Naive thymus-derived CD4-positive, alpha-beta T cell (primary cell): ENCODE measurements around the gene LIX1L. TPM values are rescaled to one million over a fixed set of nuclear protein-coding genes. Genes with fewer than 3 reads are reported as not detected.

Experiments used
- ATAC-seq: fragments of 150-1000 bp; cut with Tn5 transposase; 2 replicates; pipeline ENCODE4 v1.10.0; 2021; ENCODE audit warnings: mild to moderate bottlenecking, moderate library complexity
- CTCF ChIA-PET: fragments of 350-600 bp; sonication (Branson Sonifier 250); formaldehyde crosslinking; loops from one replicate; lab custom pipeline; 2021; ENCODE audit warnings: antibody characterized with exemption; lab: Charles Lee
- POLR2A ChIA-PET: fragments of 350-600 bp; sonication (Branson Sonifier 250); formaldehyde crosslinking; loops from one replicate; lab custom pipeline; 2021; ENCODE audit warnings: antibody characterized with exemption, inconsistent platforms; lab: Charles Lee
- DNase-seq, 9 donors: peaks; one replicate each; pipeline versions ENCODE4 v3.0.0 to v3.0.0-alpha.2; 2020 to 2022; ENCODE audit warnings: mixed read lengths in 1 of 9
- H3K27ac ChIP-seq: one replicate; pipeline ENCODE4 v1.7.0; 2013; ENCODE audit warnings: mild to moderate bottlenecking, low read depth, low read length, moderate library complexity
- H3K27me3 ChIP-seq, 2 donors: one replicate each; pipeline ENCODE4 v1.7.0; 2013; ENCODE audit warnings: low read length in 2 of 2, mild to moderate bottlenecking in 2 of 2, moderate library complexity in 2 of 2; ENCODE audit not compliant: control insufficient read depth in 2 of 2, insufficient read depth in 2 of 2
- H3K36me3 ChIP-seq, 3 experiments: 1 replicate in 2 of 3; 2 replicates in 1 of 3; pipeline ENCODE4 v1.7.0; 2013; ENCODE audit warnings: low read length in 3 of 3, mild to moderate bottlenecking in 3 of 3, moderate library complexity in 1 of 3; ENCODE audit not compliant: insufficient read depth in 3 of 3, control insufficient read depth in 2 of 3
- H3K4me1 ChIP-seq, 2 donors: one replicate each; pipeline ENCODE4 v1.7.0; 2013; ENCODE audit warnings: low read length in 2 of 2, mild to moderate bottlenecking in 2 of 2, moderate library complexity in 1 of 2; ENCODE audit not compliant: control insufficient read depth in 2 of 2, insufficient read depth in 2 of 2
- H3K4me3 ChIP-seq: 2 replicates; pipeline ENCODE4 v1.7.0; 2013; ENCODE audit warnings: mild to moderate bottlenecking, low read length
- H3K9me3 ChIP-seq, 3 experiments: 1 replicate in 2 of 3; 2 replicates in 1 of 3; pipeline ENCODE4 v1.7.0; 2013; ENCODE audit warnings: low read length in 3 of 3; ENCODE audit not compliant: control insufficient read depth in 2 of 3
- H3K27ac Mint-ChIP-seq, 9 donors: one replicate each; pipeline ENCODE4 v1.8.0; 2020 to 2022; ENCODE audit warnings: mixed read lengths in 9 of 9, mild to moderate bottlenecking in 8 of 9, moderate library complexity in 5 of 9, inconsistent platforms in 2 of 9
- H3K27me3 Mint-ChIP-seq, 5 donors: one replicate each; pipeline ENCODE4 v1.8.0; 2021 to 2022; ENCODE audit warnings: mixed read lengths in 5 of 5, mild to moderate bottlenecking in 1 of 5
- H3K36me3 Mint-ChIP-seq, 5 donors: one replicate each; pipeline ENCODE4 v1.8.0; 2020 to 2022; ENCODE audit warnings: mixed read lengths in 5 of 5, mild to moderate bottlenecking in 3 of 5, inconsistent platforms in 1 of 5
- H3K4me1 Mint-ChIP-seq, 7 donors: one replicate each; pipeline ENCODE4 v1.8.0; 2020 to 2022; ENCODE audit warnings: mixed read lengths in 7 of 7, mild to moderate bottlenecking in 3 of 7, inconsistent platforms in 1 of 7
- H3K4me3 Mint-ChIP-seq, 10 donors: one replicate each; pipeline ENCODE4 v1.8.0; 2020 to 2022; ENCODE audit warnings: mild to moderate bottlenecking in 10 of 10, mixed read lengths in 10 of 10, moderate library complexity in 6 of 10, inconsistent platforms in 2 of 10
- H3K9me3 Mint-ChIP-seq, 11 donors: one replicate each; pipeline ENCODE4 v1.8.0; 2020 to 2022; ENCODE audit warnings: mixed read lengths in 11 of 11, mild to moderate bottlenecking in 4 of 11, inconsistent platforms in 1 of 11, moderate library complexity in 1 of 11
- intact Hi-C, 2 donors: fragments of 100-400 bp; cut with micrococcal nuclease; formaldehyde crosslinking; loops; one replicate each; pipeline ENCODE4 v1.15.1; 2023
- polyA plus RNA-seq, 2 donors: library from polyadenylated mRNA; unstranded; fragments of 300-500 nt; fragmentation: Illumina TruSeq; gene quantifications; one replicate each; pipeline ENCODE4 v1.2.3, GENCODE V29; 2021
- total RNA-seq, 6 experiments: library from RNA in 5 of 6; stranded (reverse) in 5 of 6; gene quantifications; 1 replicate in 5 of 6; 2 replicates in 1 of 6; pipeline ENCODE4 v1.2.3 and lab custom pipeline; 2021 to 2026

The LIX1L gene
- total and polyA plus RNA-seq, 7 experiments from 2014 or later, result 29.3 to 59.2 (median 33.9) TPM

DNA sequence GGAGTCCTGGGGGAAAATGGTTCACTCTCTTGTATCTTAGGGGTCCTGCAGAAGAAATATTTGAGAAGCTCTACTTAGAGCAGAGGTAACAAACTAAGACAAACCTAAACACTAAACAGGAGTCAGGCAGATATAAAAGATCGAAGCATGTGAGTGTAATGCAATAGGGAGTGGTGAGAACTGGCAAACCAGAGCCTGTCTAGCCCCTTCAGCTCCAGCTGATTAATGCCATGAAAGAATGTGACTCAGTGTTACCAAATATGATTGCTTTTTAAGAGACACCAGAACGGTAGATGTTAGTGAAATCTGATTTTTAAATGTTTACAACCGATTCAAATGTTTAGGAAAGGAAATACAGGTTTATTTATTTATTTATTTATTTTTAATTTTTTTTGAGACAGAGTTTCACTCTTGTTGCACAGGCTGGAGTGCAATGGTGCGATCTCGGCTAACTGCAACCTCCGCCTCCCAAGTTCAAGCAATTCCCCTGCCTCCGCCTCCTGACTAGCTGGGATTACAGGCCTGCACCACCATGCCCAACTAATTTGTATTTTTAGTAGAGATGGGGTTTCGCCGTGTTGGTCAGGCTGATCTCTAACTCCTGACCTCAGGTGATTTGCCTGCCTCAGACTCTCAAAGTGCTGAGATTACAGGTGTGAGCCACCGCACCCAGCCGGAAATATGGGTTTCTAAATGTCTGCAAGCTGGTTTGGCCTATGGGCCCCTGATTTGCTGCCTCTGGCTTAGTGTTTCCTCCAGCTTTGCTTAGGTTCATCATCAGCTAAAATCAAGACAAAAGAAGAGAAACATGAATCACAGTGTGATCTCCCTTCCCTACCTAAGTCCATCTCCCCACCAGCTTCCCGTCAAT, 26.4 kb upstream of the LIX1L start:
- POLR2A ChIA-PET, result interaction anchor here (0.9 to 24.3 kb wide), 5 partner anchors 18 to 53 kb away, joined by 5 to 1779 read pairs (median 5); partner anchors contain the start of genes ANKRD34A, HJV, LIX1L and POLR3GL
- Mint-ChIP-seq H3K27me3 (no peaks in the 10 kb centered on the region), H3K4me3 (peak overlapping the region in 9 of 10 donors; percentile 51 to 76 (median 66)), H3K4me1 (peaks cover 21 to 70% (median 40%) of the 10 kb centered on the region in 7 donors), H3K27ac (peak overlapping the region in 7 of 9 donors; percentile 70 to 97 (median 85)), H3K9me3 (peaks cover 0 to 4% (median 0%) of the 10 kb centered on the region in 11 donors), H3K36me3 (peaks cover 0 to 3% (median 0%) of the 10 kb centered on the region in 5 donors)
- intact Hi-C loops, result no loop called here
- no peak for ATAC-seq
- Histone ChIP-seq H3K27me3 (no peaks in the 10 kb centered on the region), H3K27ac (peak overlapping the region; percentile 40), H3K4me1 (peaks cover 60 to 83% of the 10 kb centered on the region in 2 donors), H3K9me3 (no peaks in the 10 kb centered on the region), H3K4me3 (no peak overlapping the region), H3K36me3 (no peaks in the 10 kb centered on the region)
- DNase-seq, result peak in 2 of 9 donors; percentile 13 to 37
- CTCF ChIA-PET, result interaction anchor here (0.7 to 1.4 kb wide), 2 partner anchors 9 to 12 kb away, joined by 5 to 6 read pairs; partner anchors contain the start of gene TXNIP

DNA sequence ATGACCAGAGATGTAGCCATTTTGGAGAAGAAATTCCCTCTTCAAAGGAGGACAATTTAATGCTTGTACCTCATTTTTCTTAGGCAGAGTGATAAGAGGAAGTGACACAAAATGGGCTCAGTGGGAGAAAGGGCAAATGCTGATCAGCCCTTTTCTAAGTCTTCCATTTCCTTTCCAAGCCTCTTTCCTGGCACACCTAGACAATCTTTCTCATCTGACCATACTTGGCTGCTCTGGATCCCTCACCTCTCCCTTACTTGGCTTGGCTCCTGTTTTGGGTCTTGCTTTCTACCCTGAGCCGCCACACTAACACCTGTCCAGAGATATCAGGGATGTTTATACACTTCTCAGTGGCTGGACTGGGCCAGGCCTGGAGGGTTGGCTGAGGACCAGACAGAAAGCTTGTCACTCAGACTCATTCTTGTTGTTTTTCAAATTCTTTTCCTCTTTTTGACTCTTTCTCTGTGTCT, 25.4 kb upstream of the LIX1L start:
- Mint-ChIP-seq H3K4me3 (peak overlapping the region in 5 of 10 donors; percentile 0 to 37 (median 27)), H3K27ac (peak overlapping the region in 6 of 9 donors; percentile 1 to 83 (median 22)), H3K27me3 (no peaks in the 10 kb centered on the region), H3K36me3 (no peaks in the 10 kb centered on the region), H3K4me1 (peaks cover 12 to 61% (median 31%) of the 10 kb centered on the region in 7 donors), H3K9me3 (no peaks in the 10 kb centered on the region)
- intact Hi-C loops, result no loop called here
- ChIA-PET CTCF (interaction anchor here (0.6 to 8.1 kb wide), 2 partner anchors 10 to 20 kb away, joined by 3 to 193 read pairs; partner anchors contain the start of gene TXNIP), POLR2A (interaction anchor here (7.4 to 24.3 kb wide), 2 partner anchors 19 to 21 kb away, joined by 89 to 1779 read pairs; partner anchors contain the start of genes ANKRD34A, HJV, POLR3GL and TXNIP)
- DNase-seq (no peak), ATAC-seq (no peak)
- Histone ChIP-seq H3K27ac (peak overlapping the region; percentile 82), H3K9me3 (no peaks in the 10 kb centered on the region), H3K4me1 (peaks cover 69 to 84% of the 10 kb centered on the region in 2 donors), H3K4me3 (no peak overlapping the region), H3K36me3 (no peaks in the 10 kb centered on the region), H3K27me3 (no peaks in the 10 kb centered on the region)

DNA sequence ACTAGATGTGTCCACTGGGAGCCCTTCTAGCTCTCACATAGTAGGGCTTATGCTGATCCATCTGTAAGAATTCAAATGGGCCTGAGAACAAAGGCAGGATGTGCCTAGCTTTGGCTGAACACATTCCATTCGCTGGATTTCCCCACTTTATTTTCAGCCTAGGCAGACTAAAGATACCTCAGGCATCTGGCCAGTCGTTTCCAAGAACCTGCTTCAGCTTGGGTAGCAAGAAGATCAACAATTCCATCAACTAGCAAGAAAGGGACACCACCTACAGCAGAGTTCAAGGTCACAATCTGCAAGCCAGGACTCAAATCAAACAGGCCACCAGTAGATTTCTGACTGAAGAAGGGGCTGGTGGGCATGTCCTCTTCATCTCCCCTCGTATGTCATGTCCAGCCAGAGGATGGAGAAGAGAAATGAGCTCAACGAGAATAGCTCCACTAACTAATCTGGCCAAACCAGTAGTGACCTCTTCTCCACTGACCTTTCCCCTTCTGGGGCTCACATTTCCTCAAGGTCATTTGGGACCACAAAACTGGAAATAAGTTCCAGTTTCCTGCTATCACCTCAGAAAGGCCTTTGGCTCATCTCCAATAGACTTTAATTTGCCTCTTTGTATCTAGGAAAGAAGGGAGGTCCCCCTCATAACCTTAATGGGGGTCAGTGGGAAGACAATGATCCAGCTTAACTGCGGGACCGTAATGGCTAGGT, 24.4 kb upstream of the LIX1L start:
- H3K27me3 Mint-ChIP-seq, result no peaks in the 10 kb centered on the region
- ATAC-seq, result no peak
- peaks cover 80 to 87% of the 10 kb centered on the region in 2 donors for H3K4me1 ChIP-seq
- no peak overlapping the region for H3K4me3 ChIP-seq
- no peak for DNase-seq
- peak overlapping the region in 8 of 10 donors; percentile 10 to 65 (median 32) for H3K4me3 Mint-ChIP-seq
- H3K36me3 Mint-ChIP-seq, result peaks cover 0 to 6% (median 0%) of the 10 kb centered on the region in 5 donors
- no peaks in the 10 kb centered on the region for H3K27me3 ChIP-seq
- H3K9me3 ChIP-seq, result no peaks in the 10 kb centered on the region
- ChIA-PET POLR2A (interaction anchor here (0.5 to 24.3 kb wide), 6 partner anchors 13 to 118 kb away, joined by 3 to 1779 read pairs (median 5); partner anchors contain the start of genes ANKRD34A, HJV, LIX1L and POLR3GL), CTCF (interaction anchor here (1.3 to 8.1 kb wide), 4 partner anchors 11 to 137 kb away, joined by 5 to 233 read pairs (median 124); partner anchors contain the start of genes ANKRD34A, NUDT17, POLR3GL and TXNIP)
- H3K4me1 Mint-ChIP-seq, result peaks cover 3 to 53% (median 22%) of the 10 kb centered on the region in 7 donors
- H3K27ac Mint-ChIP-seq, result peak overlapping the region in 4 of 9 donors; percentile 19 to 79 (median 48)
- intact Hi-C loops, result no loop called here
- no peaks in the 10 kb centered on the region for H3K36me3 ChIP-seq
- peak overlapping the region; percentile 82 for H3K27ac ChIP-seq
- no peaks in the 10 kb centered on the region for H3K9me3 Mint-ChIP-seq

DNA sequence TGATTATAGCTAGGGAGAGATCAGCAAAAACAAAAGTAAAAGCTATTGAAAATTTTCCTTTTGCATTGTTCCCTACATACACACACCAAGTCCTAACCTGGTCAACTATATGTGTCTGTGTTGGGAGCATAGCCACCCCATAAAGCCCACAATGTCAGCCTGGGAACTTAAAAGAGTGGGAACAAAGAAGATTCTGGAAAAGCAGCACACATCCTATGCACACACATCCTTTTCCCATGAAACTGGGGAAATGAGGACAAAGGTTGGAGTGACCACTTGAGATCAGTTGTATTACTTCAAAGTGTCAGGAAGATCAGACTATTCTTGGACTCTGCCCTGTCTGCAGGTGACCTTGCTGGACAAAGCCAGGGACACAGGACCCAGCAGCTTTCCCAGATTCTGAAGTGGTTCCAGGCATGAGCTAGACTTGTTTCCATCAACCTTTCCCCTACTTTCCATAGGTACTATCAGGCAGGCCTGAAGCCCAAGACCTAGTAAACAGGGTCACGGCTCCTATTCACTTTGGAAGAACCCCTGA, 22.7 kb upstream of the LIX1L start:
- Mint-ChIP-seq H3K36me3 (peaks cover 0 to 6% (median 0%) of the 10 kb centered on the region in 5 donors), H3K27ac (no peak overlapping the region), H3K27me3 (no peaks in the 10 kb centered on the region), H3K9me3 (no peaks in the 10 kb centered on the region), H3K4me1 (peaks cover 0 to 45% (median 12%) of the 10 kb centered on the region in 7 donors), H3K4me3 (peak overlapping the region in 1 of 10 donors; percentile 52)
- ATAC-seq (no peak), DNase-seq (no peak)
- no peaks in the 10 kb centered on the region for H3K27me3 ChIP-seq
- intact Hi-C loops, result loop anchor here in 1 of 2 donors (1.0 kb wide), 1 partner anchor 8 kb away; no protein-coding TSS in a partner anchor
- ChIA-PET POLR2A (interaction anchor here (0.5 to 24.3 kb wide), 15 partner anchors 8 to 134 kb away, joined by 3 to 1779 read pairs (median 6); partner anchors contain the start of genes ANKRD34A, ANKRD35, HJV and LIX1L), CTCF (interaction anchor here (1.1 to 8.1 kb wide), 8 partner anchors 13 to 135 kb away, joined by 3 to 233 read pairs (median 24); partner anchors contain the start of genes ANKRD34A, LIX1L, NUDT17 and POLR3GL)
- H3K36me3 ChIP-seq, result no peaks in the 10 kb centered on the region
- H3K27ac ChIP-seq, result peak overlapping the region; percentile 82
- H3K4me1 ChIP-seq, result peaks cover 80 to 81% of the 10 kb centered on the region in 2 donors
- no peaks in the 10 kb centered on the region for H3K9me3 ChIP-seq
- peak overlapping the region; percentile 64 for H3K4me3 ChIP-seq

DNA sequence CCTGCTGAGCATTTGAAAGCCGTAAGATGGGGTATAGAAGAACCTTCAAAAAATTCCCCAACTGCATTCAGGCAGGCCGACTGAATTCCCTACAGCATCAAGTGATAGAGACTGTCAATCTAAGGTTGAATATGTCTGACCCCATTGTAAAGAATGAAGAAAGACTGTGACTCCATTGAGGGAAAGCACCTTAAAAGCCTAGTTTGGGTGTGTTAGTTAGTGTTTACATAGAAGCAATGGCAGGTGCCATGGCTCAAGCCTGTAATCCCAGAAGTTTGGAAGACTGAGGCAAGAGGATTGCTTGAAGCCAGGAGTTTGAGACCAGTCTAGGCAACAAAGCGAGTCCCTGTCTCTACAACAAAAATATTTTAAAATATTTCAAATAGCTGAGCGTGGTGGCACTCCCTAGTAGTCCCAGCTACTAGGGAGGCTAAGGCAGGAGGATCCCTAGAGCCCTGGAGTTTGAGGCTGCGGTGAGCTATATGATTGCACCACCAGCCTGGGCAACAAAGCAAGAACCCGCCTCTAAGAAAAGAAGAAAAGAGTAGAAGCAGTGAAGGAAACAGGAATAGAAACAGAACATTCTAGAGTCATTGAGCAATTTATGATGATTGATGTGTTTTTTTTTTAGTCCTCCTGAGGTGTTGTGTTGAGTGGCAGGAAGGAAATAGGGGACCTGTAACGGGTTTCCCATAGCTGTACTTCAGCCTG, 22.1 kb upstream of the LIX1L start:
- intact Hi-C loops, result loop anchor here (1.0 to 5.0 kb wide), 6 partner anchors 8 to 63 kb away; partner anchors contain the start of genes TXNIP (in 2 of the 2), ANKRD34A (in 1 of the 2), LIX1L (in 1 of the 2) and PEX11B (in 1 of the 2)
- peak overlapping the region; percentile 82 for H3K27ac ChIP-seq
- H3K4me3 ChIP-seq, result peak overlapping the region; percentile 64
- H3K27me3 ChIP-seq, result no peaks in the 10 kb centered on the region
- H3K4me1 ChIP-seq, result peaks cover 73 to 74% of the 10 kb centered on the region in 2 donors
- no peaks in the 10 kb centered on the region for H3K27me3 Mint-ChIP-seq
- peak; percentile 46 for ATAC-seq
- H3K27ac Mint-ChIP-seq, result no peak overlapping the region
- POLR2A ChIA-PET, result interaction anchor here (0.5 to 24.3 kb wide), 22 partner anchors 8 to 1900 kb away, joined by 3 to 1779 read pairs (median 6); partner anchors contain the start of genes ANKRD34A, ANKRD35, HJV and LIX1L
- no peak overlapping the region for H3K4me3 Mint-ChIP-seq
- H3K9me3 Mint-ChIP-seq, result no peaks in the 10 kb centered on the region
- H3K9me3 ChIP-seq, result no peaks in the 10 kb centered on the region
- H3K36me3 Mint-ChIP-seq, result peaks cover 0 to 6% (median 5%) of the 10 kb centered on the region in 5 donors
- H3K36me3 ChIP-seq, result peaks cover 0 to 4% (median 0%) of the 10 kb centered on the region in 3 experiments
- CTCF ChIA-PET, result interaction anchor here (1.1 to 8.1 kb wide), 10 partner anchors 13 to 135 kb away, joined by 3 to 233 read pairs (median 15); partner anchors contain the start of genes ANKRD34A, LIX1L, NUDT17 and POLR3GL
- peaks cover 5 to 39% (median 11%) of the 10 kb centered on the region in 7 donors for H3K4me1 Mint-ChIP-seq
- peak in 6 of 9 donors; percentile 48 to 73 (median 66) for DNase-seq
